CMK (cell line): Measurements from ENCODE around the gene MYCBP2.
A peak's percentile ranks its signal among the peaks of the same experiment; 100 is the strongest.
"Not testable (repeated sequence)": the region's sequence is repeated elsewhere in the genome, so short reads cannot be mapped to it uniquely, and the experiment has no call there.

ENCODE experiments used
- DNase-seq: peaks from one replicate; pipeline ENCODE4 v3.0.0-alpha.2; 2010; ENCODE audit warnings: low read depth

MYCBP2 gene

GRCh38 chr13:77338329-77338728 is 11.4 kb upstream of the MYCBP2 start:
- no peak for DNase-seq

GRCh38 chr13:77337159-77337558 is 10.3 kb upstream of the MYCBP2 start:
- no peak for DNase-seq

GRCh38 chr13:77335543-77335942 is 8.6 kb upstream of the MYCBP2 start:
- no peak for DNase-seq

GRCh38 chr13:77333594-77333993 is 6.7 kb upstream of the MYCBP2 start:
- DNase-seq, result no peak

GRCh38 chr13:77331421-77331820 is 4.5 kb upstream of the MYCBP2 start:
- DNase-seq, result no peak

- DNase-seq, result peak; percentile 52
These were observed 3.2 kb upstream of the MYCBP2 start for GRCh38 chr13:77329911-77330584.

- DNase-seq, result peak; percentile 100
These were observed 2.4 kb upstream of the MYCBP2 start for GRCh38 chr13:77329133-77329910.

GRCh38 chr13:77328819-77329132 is 1.9 kb upstream of the MYCBP2 start:
- no peak for DNase-seq

GRCh38 chr13:77325371-77325980 is 1.4 kb downstream of the MYCBP2 start:
- DNase-seq, result no peak

- DNase-seq, result peak; percentile 41
These were observed 3.0 kb downstream of the MYCBP2 start for GRCh38 chr13:77323858-77324257.

GRCh38 chr13:77319536-77319935 is 7.4 kb downstream of the MYCBP2 start:
- no peak for DNase-seq

GRCh38 chr13:77318741-77319140 is 8.2 kb downstream of the MYCBP2 start:
- no peak for DNase-seq

GRCh38 chr13:77316430-77316829 is 10.5 kb downstream of the MYCBP2 start:
- no peak for DNase-seq

- DNase-seq, result not testable (repeated sequence)
These were observed 11.4 kb downstream of the MYCBP2 start for GRCh38 chr13:77315509-77315908.

- no peak for DNase-seq
These were observed 13.0 kb downstream of the MYCBP2 start for GRCh38 chr13:77313923-77314322.

GRCh38 chr13:77312311-77312710 is 14.6 kb downstream of the MYCBP2 start:
- no peak for DNase-seq

GRCh38 chr13:77310579-77311279 is 16.2 kb downstream of the MYCBP2 start:
- no peak for DNase-seq

- no peak for DNase-seq
These were observed 16.7 kb downstream of the MYCBP2 start for GRCh38 chr13:77310161-77310560.

- no peak for DNase-seq
These were observed 17.6 kb downstream of the MYCBP2 start for GRCh38 chr13:77309254-77309653.

- DNase-seq, result no peak
These were observed 20.4 kb downstream of the MYCBP2 start for GRCh38 chr13:77306458-77306857.

GRCh38 chr13:77305266-77305665 is 21.6 kb downstream of the MYCBP2 start:
- no peak for DNase-seq

- no peak for DNase-seq
These were observed 26.5 kb downstream of the MYCBP2 start for GRCh38 chr13:77300176-77301037.
